ENCODE measurements around the gene FAAP20. TPM values are rescaled to one million over a fixed set of nuclear protein-coding genes. Genes with fewer than 3 reads are reported as not detected.

Gene FAAP20
- total RNA-seq, 1 experiment from 2014 or later = 112 TPM

DNA sequence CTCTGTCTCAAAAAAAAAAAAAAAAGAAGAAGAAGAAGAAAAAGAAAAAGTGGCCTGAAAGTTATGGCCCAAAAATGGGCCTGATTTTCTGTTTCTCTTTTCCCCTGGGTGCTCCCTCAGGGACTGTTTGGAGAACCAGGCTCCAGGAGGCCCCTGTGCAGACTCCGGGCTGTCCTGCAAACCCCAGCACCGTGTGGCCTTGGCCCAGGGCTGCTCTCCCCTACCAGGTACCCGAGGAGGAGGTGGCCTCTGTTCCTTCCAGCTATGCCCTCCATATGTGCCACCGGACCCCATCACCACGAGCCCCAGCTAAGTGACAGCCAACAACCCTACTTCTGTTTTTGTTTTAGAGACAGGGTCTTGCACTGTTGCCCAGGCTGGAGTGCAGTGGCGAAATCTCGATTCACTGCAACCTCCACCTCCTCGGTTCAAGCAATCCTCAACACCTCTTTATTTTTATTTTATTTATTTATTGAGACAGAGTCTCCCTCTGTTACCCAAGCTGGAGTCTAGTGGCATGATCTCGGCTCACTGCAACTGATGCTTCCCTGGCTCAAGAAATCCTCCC lies 7.5 kb upstream of the FAAP20 start:
- intact Hi-C loops (cut with micrococcal nuclease) = no loop called here
- Histone ChIP-seq H3K9me2 (ENCODE audit: insufficient read depth) (no peaks in the 10 kb centered on the region), H2AFZ (ENCODE audit: low read depth, low read length, poor library complexity, severe bottlenecking) (no peak overlapping the region), H3K4me3 (replicated peaks in 1 of 2; ENCODE audit: low read depth in 1 of 2, low read length in 2 of 2) (no peak overlapping the region), H3K9me3 (ENCODE audit: control insufficient read depth in 1 of 2, insufficient read depth in 1 of 2, low read depth in 1 of 2, low read length in 2 of 2) (no peaks in the 10 kb centered on the region), H3K4me2 (ENCODE audit: low read length) (no peak overlapping the region), H3K79me2 (ENCODE audit: insufficient read depth, low read length) (no peaks in the 10 kb centered on the region), H3K36me3 (ENCODE audit: control insufficient read depth in 1 of 2, insufficient read depth in 2 of 2, low read length in 2 of 2) (no peaks in the 10 kb centered on the region), H3K27me3 (ENCODE audit: insufficient read depth, low read length) (no peaks in the 10 kb centered on the region), H4K20me1 (ENCODE audit: insufficient read depth) (no peaks in the 10 kb centered on the region), H3K4me1 (ENCODE audit: control insufficient read depth in 1 of 2, insufficient read depth in 2 of 2, low read length in 2 of 2) (peaks cover 16 to 34% of the 10 kb centered on the region in 2 experiments; a peak in 3 of 4 replicates), H3K9ac (ENCODE audit: low read length) (no peak overlapping the region), H3K27ac (ENCODE audit: low read depth, low read length) (no peak overlapping the region)
- ATAC-seq (no peak), DNase-seq (ENCODE audit: low read depth, low spot score) (no peak)
- RAD21 ChIA-PET (ENCODE audit: low non-redundant PET in 1 of 2, low total read pairs in 2 of 2, uncharacterized antibody in 2 of 2, unreplicated experiment in 2 of 2) = no interaction called here
- CTCF ChIA-PET = interaction anchor here (1.6 kb wide), 1 partner anchor 180 kb away, joined by 7 read pairs; no protein-coding TSS in a partner anchor
- POLR2A ChIA-PET = no interaction called here
- BruUV-seq (replicated peaks) = no TSS peak
- TF ChIP-seq EGR1 (IDR thresholded peaks at IDR 0.05; ENCODE audit: low read depth) (no peak), EZH2 (IDR thresholded peaks at IDR 0.05) (no peak), RAD21 (IDR thresholded peaks at IDR 0.05; ENCODE audit: low read depth) (no peak), POLR2AphosphoS5 (IDR thresholded peaks at IDR 0.05; ENCODE audit: low read depth, low read length) (no peak), TCF7L2 (IDR thresholded peaks at IDR 0.05; ENCODE audit: borderline replicate concordance, extremely low read depth, insufficient read depth, insufficient read length) (no peak), YY1 (IDR thresholded peaks at IDR 0.05; ENCODE audit: extremely low read depth, insufficient replicate concordance, low read depth, low read length) (no peak), JUND (IDR thresholded peaks at IDR 0.05) (no peak), EZH2phosphoT487 (IDR thresholded peaks at IDR 0.05; ENCODE audit: borderline replicate concordance) (no peak), CBX3 (IDR thresholded peaks at IDR 0.05; ENCODE audit: low read depth) (no peak), SIN3A (IDR thresholded peaks at IDR 0.05; ENCODE audit: low read depth) (no peak), ZFX (IDR thresholded peaks at IDR 0.05) (no peak), ELF1 (IDR thresholded peaks at IDR 0.05; ENCODE audit: borderline replicate concordance, low read depth) (no peak), FOSL1 (IDR thresholded peaks at IDR 0.05; ENCODE audit: low read depth) (no peak), ZNF274 (IDR thresholded peaks at IDR 0.05; ENCODE audit: low read depth, low read length) (no peak), POLR2A (IDR thresholded peaks at IDR 0.05; ENCODE audit: borderline replicate concordance, extremely low read depth, insufficient read depth, insufficient read length) (no peak)
- TF ChIP-seq, protein P1, sequence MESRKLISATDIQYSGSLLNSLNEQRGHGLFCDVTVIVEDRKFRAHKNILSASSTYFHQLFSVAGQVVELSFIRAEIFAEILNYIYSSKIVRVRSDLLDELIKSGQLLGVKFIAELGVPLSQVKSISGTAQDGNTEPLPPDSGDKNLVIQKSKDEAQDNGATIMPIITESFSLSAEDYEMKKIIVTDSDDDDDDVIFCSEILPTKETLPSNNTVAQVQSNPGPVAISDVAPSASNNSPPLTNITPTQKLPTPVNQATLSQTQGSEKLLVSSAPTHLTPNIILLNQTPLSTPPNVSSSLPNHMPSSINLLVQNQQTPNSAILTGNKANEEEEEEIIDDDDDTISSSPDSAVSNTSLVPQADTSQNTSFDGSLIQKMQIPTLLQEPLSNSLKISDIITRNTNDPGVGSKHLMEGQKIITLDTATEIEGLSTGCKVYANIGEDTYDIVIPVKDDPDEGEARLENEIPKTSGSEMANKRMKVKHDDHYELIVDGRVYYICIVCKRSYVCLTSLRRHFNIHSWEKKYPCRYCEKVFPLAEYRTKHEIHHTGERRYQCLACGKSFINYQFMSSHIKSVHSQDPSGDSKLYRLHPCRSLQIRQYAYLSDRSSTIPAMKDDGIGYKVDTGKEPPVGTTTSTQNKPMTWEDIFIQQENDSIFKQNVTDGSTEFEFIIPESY (IDR thresholded peaks at IDR 0.05; ENCODE audit: extremely low read depth, insufficient replicate concordance, low read length) = no peak
- TF ChIP-seq, protein P2, sequence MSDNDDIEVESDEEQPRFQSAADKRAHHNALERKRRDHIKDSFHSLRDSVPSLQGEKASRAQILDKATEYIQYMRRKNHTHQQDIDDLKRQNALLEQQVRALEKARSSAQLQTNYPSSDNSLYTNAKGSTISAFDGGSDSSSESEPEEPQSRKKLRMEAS (IDR thresholded peaks at IDR 0.05) = no peak
- TF ChIP-seq, protein P3, sequence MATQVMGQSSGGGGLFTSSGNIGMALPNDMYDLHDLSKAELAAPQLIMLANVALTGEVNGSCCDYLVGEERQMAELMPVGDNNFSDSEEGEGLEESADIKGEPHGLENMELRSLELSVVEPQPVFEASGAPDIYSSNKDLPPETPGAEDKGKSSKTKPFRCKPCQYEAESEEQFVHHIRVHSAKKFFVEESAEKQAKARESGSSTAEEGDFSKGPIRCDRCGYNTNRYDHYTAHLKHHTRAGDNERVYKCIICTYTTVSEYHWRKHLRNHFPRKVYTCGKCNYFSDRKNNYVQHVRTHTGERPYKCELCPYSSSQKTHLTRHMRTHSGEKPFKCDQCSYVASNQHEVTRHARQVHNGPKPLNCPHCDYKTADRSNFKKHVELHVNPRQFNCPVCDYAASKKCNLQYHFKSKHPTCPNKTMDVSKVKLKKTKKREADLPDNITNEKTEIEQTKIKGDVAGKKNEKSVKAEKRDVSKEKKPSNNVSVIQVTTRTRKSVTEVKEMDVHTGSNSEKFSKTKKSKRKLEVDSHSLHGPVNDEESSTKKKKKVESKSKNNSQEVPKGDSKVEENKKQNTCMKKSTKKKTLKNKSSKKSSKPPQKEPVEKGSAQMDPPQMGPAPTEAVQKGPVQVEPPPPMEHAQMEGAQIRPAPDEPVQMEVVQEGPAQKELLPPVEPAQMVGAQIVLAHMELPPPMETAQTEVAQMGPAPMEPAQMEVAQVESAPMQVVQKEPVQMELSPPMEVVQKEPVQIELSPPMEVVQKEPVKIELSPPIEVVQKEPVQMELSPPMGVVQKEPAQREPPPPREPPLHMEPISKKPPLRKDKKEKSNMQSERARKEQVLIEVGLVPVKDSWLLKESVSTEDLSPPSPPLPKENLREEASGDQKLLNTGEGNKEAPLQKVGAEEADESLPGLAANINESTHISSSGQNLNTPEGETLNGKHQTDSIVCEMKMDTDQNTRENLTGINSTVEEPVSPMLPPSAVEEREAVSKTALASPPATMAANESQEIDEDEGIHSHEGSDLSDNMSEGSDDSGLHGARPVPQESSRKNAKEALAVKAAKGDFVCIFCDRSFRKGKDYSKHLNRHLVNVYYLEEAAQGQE (IDR thresholded peaks at IDR 0.05; ENCODE audit: low read depth) = no peak
- TF ChIP-seq, protein P4, sequence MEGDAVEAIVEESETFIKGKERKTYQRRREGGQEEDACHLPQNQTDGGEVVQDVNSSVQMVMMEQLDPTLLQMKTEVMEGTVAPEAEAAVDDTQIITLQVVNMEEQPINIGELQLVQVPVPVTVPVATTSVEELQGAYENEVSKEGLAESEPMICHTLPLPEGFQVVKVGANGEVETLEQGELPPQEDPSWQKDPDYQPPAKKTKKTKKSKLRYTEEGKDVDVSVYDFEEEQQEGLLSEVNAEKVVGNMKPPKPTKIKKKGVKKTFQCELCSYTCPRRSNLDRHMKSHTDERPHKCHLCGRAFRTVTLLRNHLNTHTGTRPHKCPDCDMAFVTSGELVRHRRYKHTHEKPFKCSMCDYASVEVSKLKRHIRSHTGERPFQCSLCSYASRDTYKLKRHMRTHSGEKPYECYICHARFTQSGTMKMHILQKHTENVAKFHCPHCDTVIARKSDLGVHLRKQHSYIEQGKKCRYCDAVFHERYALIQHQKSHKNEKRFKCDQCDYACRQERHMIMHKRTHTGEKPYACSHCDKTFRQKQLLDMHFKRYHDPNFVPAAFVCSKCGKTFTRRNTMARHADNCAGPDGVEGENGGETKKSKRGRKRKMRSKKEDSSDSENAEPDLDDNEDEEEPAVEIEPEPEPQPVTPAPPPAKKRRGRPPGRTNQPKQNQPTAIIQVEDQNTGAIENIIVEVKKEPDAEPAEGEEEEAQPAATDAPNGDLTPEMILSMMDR (IDR thresholded peaks at IDR 0.05 in 2 of 3, conservative IDR thresholded peaks at IDR 0.05 in 1 of 3; ENCODE audit: borderline replicate concordance in 1 of 3, insufficient read depth in 1 of 3, low read depth in 2 of 3, low read length in 2 of 3) = no peak
- TF ChIP-seq, protein P5, sequence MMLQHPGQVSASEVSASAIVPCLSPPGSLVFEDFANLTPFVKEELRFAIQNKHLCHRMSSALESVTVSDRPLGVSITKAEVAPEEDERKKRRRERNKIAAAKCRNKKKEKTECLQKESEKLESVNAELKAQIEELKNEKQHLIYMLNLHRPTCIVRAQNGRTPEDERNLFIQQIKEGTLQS (IDR thresholded peaks at IDR 0.05) = no peak
